Lung microvascular endothelial cell (primary cell): ENCODE results near the gene MCAT. TPM values are rescaled to one million over a fixed set of nuclear protein-coding genes. Genes with fewer than 3 reads are reported as not detected.

Source experiments
- DNase-seq, 2 donors: peaks; one replicate each; pipeline versions ENCODE4 v3.0.0 to v3.0.0-alpha.2; 2010; ENCODE audit warnings: low read depth in 2 of 2
- total RNA-seq: library from RNA; depleted of rRNA; stranded (reverse); fragments of >200 nt; gene quantifications from 2 replicates; pipeline ENCODE4 v1.2.1, GENCODE V29; 2014

The MCAT gene
- total RNA-seq, 1 donor from 2014 or later: 7.9 TPM

DNA sequence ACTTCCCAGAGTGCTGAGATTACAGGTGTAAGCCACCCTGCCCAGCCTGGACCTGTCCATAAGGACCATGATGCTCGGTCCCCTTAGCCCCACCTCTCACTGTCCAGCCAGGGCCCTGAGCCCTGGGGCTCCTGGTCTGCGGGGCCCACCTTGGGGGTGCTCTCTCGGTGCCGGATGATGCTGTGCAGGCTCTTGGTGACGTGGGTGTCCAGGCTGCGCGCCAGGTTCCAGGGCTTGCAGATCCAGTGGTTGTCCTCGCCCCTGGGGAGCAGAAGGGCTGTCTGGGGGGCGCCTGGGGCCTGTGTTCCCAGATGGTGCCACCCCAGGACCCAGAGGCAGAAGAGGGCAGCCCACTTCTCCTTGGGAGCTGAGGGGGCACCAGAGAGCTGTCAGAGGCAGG lies 30.4 kb upstream of the MCAT start:
- no peak for DNase-seq

DNA sequence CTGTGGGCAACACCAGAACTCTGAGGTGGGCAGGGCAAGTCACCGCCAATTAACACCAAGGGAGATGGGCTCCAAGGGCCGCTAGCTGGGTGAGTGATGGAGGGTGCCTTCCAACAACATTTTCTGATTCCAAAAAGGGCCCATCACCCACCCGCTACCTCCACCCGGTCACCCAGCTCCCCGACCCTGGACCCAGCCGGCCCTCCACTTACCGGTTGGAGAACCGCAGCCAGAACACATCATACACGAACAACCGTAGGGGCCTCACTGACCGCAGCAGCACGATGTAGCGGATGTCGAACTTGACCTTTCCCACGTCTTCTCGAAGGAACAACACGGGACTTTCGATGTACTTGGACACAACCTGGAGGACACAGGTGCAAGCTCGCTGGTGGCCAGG lies 29.0 kb upstream of the MCAT start:
- no peak for DNase-seq

DNA sequence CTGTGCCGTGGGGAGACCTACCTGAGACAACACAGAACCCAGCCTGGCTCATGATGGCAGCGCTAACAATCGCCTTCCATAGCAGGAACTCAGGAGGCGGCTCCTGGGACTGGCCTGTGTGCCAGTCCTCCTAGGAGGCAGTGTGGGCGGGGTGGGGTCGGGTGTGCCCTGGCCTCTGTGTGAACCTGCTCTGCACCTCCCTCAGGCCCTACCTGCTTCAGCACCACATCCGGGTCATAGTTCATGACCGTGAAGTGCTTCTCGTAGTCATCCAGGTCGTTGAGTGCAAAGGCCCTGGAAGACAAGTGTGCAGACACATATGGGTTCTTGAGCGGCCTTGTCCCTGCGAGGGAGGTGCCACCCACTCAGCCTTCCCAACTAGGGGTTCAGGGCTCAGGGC lies 28.4 kb upstream of the MCAT start:
- DNase-seq: no peak

DNA sequence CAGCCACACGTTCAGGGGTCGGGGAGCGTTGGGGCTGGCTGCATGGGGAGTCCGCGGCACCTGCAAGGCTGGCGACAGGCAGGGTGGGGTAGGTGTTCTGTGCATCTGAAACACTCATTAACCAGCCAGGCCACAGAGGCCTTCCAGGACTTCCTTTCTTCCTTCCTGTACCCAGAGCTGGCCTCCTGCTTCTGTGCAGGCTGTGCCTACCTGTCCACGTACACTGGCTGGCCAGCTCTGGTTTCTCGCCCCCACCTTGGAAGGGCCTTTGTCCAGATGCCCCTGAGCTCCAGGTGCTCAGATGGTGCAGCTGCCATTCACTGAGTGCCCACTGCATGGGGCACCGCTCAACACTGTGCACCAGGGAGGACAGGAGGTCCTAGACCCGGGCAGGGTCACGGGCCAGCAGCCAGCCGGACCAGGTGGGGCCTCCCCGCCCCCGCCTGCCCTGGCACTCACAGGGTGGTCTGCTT lies 27.9 kb upstream of the MCAT start:
- no peak for DNase-seq

DNA sequence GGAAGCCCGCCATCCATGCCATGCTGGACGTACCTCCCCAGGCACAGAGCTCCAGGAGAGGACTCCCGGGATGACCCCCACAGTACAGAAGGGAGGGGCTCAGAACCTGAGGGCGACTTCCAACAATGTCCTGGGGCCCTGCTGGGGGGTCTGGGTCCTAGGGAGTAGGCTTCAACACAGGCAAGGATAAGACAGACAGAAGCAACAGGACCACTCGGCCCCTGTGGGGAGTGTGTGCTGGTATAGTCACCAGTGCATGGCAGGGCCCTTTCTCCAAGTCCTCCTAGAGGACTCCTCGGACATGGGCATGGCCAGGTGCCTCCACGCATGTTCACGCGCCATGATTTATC lies 26.9 kb upstream of the MCAT start:
- DNase-seq: no peak

DNA sequence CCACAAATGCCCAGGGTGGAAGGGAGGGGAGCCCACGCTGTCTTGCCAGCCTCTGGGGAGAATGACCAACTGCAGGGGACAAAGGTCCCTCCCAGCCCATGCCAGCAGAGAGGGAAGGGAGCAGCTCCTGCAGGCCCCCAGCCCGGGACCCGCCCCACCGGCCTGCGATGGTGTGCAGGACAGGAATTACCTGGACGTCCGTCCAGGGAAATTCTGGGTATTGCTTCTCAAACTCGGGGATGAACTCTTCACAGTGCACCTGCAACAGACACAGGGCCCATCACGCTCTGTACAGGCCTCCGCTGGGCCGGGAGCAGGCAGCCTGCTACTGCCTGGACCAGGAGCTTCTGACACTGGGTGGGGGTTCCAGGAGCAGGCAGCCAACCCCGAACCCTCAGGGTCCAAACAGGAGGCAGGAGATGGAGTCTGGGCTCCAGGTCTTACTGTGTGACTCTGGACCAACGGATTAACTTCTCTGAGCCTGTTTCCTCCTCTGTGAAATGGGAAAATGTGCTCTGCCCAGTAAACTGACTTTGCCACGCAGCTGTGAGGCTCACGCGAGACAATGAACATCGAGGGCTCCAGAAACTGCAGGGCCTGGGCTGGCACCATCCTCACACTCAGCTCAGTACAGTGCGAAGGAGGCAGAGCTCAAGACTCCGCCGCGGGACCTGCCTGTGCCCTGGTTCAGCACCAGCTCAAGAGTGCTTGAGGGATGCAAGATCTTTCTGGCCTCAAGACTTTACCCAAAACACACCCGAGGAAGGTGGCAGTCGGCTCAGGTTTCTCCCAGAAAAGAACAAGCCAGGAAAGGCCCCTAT lies 26.3 kb upstream of the MCAT start:
- no peak for DNase-seq

DNA sequence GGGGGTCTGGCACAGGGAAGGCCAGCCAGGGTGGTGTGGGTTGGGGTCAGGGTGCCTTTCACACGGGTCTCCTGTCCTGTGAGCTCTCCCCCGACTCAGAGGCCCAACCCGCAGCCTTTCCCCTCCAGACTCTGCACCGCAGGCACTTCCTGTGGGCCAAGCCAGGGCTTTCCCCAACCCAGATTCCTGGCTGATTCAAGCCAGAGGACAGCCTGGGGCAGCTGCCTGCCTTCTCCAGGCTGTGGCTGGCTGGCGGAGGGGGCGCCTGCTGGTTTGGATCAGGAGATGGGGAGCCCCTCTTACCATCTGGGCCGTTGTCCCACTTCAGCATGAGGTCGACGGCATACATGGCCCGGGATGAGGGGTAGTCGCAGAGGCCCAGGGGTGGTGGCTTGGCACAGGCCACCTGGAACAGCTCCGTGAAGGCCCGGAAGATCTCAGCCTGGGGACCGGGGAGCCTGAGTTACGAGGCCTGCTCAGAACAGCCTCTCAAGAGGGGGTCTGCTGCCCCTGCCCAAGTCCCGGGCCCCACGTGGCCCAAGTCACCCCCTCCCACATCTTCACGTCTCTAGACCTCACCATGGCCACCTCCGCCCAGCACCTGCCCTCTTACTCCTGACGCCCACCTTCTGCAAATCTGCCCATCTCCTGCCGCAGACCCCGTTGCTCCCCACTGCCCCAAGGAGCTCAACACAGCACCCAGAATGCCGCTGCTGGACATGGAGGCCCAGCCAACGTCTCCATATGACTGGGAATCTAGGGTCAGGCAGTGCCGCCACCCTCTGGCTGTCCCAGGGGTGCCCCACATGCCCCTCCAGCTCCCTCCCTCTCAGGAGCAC lies 25.5 kb upstream of the MCAT start:
- peak; percentile 33 to 48 for DNase-seq

DNA sequence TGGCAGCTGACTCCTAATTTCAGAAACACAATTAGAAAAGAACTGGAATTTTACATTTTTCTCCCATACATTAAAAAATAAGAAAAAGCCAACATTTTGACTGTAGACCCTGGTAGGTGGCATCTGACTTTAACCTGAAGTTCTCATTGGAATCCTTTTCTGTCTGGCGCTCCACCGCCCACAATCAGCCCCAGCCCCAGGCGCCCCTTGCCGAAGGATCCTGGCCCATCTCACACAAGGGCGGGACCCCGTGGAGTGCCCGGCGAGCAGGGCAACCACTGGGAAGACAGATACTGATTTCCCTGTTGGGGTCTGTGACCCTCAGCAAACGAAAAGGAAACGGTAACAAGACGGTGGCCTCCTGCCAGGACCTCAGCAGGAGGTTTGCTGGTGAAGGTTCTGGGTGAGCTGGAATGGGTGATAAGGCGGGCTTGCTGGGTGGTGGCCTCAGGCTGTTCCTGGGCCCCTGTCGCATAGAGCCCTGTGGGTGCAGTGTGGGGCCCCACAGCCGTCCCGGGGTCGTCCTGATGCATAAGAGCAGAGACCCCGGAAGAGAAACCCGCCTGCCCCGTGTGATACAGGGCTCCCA lies 23.9 kb upstream of the MCAT start:
- no peak for DNase-seq

DNA sequence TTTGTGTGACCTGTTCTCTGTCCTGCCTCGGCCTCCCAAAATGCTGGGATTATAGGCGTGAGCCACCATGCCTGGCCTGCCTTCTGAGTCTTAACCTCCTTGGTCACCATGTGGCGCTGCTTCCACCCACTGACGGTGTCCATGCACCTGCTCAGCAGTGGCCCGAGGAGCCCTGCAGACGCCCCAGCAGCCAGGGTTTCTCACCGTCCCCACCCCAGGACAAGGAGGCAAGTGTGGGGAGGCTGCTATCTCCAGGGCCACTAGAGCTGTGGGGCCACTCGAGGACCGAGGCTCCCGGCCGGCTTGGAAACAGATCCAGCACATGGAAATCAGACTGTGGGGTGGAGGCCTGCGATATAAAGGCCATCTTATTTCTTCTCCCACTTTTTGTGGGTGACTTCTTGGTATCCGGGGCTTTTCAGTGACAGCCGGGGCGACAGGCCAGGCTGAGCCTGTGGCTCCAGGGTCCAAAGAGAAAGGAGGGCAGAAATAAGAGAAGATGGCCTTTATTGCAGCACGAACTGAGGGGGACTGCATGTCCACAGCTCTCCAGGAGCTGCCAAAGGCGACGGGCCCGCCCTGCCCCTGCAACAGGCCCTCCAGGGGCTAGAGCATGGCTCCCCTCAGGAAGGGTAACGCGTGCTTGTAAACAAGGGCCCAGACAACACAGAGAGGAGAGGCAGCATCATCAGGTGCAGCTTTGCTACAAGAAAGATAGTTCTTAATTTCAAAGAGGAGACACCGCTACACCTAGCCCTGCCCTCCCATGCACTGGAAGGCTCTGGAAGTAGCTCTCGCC lies 23.1 kb upstream of the MCAT start:
- DNase-seq: no peak

DNA sequence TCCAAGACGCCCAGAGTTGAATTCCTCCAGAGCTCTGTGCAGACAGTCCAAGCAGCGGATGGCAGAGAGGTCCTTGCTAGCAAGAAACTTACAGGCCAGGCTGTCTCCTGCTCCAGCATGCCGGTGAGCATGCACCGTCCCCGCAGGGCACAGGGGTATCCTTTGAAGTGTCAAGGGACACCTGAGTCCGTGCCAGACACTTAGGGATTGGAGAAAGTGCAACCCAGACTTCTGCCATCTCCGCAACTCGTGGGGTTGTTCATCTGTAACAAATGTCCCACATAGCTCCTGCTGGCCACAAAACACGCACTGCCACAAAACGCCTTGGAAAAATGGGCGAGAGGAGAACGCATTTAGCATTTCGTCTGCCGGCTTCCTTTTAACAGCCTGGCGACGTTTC lies 21.4 kb upstream of the MCAT start:
- peak; percentile 25 to 29 for DNase-seq

DNA sequence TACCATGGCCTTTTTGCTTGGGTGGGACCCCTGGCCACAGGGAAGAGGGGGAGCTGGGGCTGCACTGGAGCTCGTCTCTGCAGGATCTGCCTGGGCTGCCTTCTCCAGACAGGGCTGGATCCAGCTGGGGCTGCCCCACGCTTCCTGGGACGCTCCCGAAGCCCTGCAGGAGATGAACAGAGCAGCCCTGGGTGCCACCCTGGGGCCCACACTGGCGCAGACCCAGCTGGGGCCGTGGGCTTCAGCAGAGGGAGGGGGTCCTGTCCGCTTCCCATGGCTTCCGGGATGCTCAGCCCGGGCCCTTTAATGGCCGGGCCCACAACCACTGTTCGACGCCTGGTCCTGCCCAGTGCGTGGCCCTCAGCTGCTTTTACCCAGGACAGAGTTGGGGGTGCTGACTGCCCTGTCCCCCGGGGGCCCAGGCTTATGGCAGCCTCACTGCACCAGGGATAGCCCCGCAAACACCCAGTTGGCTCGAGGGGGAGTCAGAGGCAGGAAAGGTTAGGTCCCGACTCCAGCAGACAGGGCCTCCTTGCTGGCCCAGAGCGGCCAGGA lies 20.1 kb upstream of the MCAT start:
- no peak for DNase-seq

DNA sequence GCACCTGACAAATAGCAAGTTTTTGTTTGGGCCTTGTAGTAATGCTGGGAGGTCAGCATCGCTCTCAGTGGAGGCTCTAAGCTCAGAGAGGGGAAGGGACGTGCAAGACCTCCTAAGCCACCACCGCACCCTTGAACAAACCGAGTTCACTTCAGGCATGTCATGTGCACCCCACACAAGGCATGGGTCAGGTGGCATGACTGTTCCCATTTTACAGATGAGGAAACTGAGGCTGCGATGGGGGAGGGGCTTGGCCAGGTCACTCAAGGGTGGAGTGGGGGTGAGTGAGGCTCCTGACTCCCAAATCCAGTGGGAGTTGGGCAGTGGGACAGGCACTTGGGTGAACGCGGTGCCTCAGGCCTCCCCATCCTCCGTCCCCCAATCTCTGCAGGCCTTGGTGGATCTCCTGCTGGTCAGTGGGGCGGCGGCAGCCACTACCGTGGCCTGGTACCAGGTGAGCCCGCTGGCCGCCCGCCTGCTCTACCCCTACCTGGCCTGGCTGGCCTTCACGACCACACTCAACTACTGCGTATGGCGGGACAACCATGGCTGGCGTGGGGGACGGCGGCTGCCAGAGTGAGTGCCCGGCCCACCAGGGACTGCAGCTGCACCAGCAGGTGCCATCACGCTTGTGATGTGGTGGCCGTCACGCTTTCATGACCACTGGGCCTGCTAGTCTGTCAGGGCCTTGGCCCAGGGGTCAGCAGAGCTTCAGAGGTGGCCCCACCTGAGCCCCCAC lies 19.4 kb upstream of the MCAT start:
- no peak for DNase-seq

DNA sequence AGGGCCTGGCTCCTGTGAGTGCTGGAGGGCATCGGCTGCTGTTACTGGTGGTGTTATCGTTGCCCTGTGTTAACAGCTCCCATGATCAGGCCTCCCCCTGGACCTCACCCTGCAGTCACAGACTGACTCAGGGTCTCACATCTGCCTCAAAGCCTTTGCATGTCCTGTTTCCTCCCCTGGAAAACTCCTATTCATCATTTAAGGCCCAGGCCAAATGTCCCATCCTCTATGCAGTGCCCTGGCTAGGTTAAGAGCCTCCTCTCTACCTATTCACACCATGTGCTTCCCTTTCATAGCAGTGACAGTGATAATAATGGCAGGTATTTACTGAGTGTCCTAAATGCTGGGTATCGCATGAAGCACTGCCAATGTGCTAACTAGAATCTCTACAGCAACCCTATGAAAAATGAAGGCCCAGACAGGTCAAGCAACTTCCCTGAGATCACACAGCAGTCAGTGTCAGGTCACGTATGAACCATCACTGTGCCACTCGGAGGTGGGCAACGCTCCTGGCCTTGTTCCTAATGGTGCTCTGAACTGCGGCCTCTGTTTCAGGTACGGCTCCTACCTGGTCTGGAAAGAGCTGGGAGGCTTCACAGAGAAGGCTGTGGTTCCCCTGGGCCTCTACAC lies 17.4 kb upstream of the MCAT start:
- DNase-seq: no peak

DNA sequence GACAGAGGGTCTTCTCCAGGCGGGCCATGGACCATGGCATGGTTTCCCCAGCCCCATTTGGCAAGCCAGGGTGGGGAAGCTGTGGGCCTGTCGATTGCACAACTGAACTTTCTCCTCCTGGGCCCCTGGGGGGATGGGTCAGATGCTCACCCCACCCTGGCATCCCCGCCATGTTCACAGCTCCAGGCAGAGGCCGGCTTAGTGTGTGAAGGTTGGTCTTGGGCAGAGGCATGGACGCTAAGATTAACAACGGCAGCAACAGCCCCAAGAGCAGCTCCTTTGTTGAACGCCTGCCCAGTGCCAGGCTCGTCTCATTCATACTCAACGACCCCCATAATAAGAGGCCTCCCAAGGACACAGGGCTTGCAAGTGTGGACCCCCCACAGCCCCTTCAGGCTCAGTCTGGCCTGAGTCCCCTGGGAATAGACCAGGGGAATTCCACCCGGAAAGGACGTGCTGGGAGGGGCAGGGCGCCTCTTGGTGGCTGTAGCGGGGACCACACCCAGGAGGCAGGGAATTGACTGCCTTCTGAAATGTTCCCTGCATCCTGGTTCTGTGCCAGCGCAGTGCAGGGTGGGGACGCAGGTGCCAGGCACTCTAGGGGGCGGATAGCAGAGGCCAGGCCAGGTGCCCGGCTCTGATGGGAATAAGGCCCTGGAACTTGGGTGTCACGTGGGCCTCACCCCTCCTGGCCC lies 16.4 kb upstream of the MCAT start:
- DNase-seq: peak; percentile 58 to 60

DNA sequence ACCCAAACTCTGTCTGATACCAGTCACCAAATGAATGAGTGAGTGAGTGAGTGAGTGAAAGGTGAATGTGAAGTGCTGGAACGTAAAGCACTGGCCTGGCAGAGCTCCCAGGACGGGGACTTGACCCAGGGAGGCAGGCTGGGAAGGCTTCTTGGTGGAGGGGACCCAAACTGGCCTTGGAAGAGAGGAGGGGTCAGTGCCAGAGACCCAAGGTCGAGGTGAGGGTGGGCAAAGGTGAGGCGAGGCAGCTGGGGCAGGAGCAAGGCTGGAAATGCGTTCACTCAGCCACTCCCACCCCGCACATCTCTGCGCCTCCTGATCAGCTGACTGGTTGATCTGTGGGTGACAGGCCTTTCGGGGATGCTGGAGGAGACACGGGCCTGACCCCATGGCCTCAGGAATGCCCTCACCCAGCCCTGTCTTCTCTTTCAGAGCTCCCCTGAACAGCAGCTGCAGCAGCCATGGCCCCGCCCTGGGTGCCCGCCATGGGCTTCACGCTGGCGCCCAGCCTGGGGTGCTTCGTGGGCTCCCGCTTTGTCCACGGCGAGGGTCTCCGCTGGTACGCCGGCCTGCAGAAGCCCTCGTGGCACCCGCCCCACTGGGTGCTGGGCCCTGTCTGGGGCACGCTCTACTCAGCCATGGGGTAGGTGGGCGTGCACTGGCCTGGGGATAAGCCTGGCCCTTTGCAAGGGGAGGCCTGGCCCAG lies 15.7 kb upstream of the MCAT start:
- no peak for DNase-seq

DNA sequence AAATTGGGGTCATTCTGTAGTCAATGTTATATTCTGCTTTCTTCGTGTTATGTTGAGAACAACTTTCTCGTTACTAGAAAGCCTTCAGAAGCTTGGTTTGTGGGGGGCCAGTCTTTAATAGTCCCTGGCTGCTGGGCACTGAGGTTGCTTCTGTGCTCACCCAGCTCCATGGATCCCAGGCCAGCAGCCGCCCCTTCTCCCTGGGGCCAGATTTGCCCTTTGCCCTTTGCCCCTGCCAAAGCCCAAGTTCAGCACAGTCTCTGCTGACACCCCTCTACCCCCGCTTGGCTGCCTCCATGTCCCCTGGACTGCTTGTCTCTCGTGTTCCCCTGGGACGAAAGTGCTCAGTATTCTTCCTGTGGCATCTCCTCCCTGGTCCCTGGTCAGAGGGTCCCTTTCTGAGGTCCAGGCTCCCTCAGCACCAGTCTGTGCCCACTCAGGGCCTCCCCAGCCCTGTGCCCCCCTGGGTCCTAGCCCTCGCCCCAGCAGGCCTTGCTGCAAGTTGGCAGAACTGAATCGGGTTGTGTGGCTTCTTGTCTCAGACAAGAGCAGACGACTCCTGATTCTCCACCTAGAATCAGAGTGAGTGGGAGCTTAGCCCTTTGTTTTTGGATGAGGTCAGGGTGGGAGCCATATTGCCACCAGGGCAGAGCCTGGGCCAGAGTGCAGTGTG lies 14.8 kb upstream of the MCAT start:
- DNase-seq: no peak

DNA sequence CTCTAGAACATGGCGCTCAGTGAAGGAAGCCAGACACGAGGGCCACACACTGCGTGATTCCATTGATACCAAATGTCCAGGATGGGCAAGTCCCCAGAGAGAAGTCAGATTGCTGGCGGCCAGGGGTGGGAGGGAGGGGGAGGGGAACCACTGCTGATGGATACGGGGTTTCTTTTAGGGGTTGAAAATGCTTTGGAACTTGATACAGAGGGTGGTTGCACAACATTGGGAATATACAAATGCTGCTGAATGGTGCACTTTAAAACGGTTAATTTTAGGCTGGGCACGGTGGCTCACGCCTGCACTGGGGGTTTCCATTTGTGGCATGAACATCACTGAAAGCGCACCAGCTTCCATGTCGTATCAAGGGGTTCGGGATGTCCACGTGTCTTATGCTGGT lies 13.2 kb upstream of the MCAT start:
- no peak for DNase-seq

DNA sequence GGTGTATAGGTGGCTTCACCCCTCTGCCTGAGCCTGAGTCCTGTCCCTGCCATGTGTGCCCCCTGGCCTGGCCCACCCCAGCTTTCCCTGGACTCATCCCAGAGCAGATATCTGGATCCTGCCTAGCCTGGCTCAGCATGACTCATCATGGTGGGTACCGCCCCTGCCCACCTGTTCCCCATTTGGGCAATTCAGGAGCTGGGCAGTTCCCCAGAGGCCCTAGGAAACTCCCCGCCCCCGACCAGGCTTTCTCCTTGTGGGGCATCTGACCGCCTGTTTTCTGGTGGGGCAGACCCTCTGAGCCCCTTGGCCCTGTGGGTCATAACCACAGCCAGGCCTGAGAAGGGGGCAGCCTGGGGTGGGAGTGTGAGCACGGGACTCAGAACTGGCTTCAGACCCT lies 12.6 kb upstream of the MCAT start:
- DNase-seq: no peak
